ENCODE data around the gene S100A5.

The S100A5 gene

GRCh38 chr1:153552335-153552734, 11.6 kb upstream of the S100A5 start:
- TF ChIP-seq, protein P1, sequence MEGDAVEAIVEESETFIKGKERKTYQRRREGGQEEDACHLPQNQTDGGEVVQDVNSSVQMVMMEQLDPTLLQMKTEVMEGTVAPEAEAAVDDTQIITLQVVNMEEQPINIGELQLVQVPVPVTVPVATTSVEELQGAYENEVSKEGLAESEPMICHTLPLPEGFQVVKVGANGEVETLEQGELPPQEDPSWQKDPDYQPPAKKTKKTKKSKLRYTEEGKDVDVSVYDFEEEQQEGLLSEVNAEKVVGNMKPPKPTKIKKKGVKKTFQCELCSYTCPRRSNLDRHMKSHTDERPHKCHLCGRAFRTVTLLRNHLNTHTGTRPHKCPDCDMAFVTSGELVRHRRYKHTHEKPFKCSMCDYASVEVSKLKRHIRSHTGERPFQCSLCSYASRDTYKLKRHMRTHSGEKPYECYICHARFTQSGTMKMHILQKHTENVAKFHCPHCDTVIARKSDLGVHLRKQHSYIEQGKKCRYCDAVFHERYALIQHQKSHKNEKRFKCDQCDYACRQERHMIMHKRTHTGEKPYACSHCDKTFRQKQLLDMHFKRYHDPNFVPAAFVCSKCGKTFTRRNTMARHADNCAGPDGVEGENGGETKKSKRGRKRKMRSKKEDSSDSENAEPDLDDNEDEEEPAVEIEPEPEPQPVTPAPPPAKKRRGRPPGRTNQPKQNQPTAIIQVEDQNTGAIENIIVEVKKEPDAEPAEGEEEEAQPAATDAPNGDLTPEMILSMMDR (IDR thresholded peaks at IDR 0.05), result no peak

GRCh38 chr1:153550827-153551500, 10.2 kb upstream of the S100A5 start:
- TF ChIP-seq, protein P1 (IDR thresholded peaks at IDR 0.05), result no peak

- TF ChIP-seq, protein P1 (IDR thresholded peaks at IDR 0.05), result no peak
Measured at GRCh38 chr1:153550398-153550758, 9.6 kb upstream of the S100A5 start.

GRCh38 chr1:153549741-153550397, 9.1 kb upstream of the S100A5 start:
- TF ChIP-seq, protein P1 (IDR thresholded peaks at IDR 0.05), result no peak

DNA sequence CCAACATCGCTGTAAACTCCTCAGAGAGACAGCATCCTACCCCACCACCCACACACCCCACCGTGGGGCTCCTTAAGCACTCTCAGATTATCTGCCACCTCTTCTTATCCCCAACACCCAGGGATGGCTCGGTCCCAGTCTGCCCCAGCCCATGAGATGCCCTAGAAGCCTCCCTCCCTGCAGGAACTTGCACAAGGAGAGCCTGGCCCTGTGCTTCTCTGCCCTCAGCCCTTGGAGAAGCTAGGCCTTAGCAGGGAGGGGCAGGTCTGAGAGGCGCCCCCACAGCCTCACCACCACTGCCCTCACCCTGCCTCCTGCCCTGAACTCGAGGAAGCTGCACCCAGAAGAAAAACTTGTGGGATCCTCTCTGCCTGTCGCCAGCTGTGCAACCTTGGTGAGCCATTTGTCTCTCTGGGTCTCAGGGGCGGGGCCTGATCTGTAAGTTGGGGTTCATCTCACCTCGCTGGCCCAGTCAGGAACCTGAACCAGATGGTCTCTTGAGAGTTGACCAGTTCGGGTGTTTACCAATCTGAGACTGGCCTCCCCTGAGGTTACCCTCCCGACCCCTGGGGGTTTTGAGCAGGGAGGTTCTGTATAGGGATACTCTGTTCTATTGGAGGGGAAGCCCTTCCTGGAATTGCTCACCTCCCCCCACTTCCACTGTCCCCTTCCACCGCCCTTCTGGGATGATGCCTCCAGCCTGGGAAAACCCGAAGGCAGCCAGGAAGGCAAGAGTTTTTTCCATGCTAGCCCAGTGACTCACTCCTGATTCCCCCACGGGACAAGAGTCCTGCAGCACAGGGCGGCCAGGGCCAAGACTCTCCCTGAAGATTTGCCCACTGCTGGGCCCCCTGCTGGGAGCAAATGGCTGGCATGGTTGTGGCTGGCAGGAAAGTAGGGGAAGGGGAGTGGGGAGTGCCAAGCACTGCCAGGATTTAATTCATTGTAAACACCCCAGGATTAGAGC, 8.3 kb upstream of the S100A5 start, which contains the start of gene S100A3:
TSS of gene S100A3 (minus strand) at position 537 of the 967 bp plus-strand sequence. CDS start 773 bp downstream, outside the sequence.
- TF ChIP-seq, protein P1 (IDR thresholded peaks at IDR 0.05), result no peak

DNA sequence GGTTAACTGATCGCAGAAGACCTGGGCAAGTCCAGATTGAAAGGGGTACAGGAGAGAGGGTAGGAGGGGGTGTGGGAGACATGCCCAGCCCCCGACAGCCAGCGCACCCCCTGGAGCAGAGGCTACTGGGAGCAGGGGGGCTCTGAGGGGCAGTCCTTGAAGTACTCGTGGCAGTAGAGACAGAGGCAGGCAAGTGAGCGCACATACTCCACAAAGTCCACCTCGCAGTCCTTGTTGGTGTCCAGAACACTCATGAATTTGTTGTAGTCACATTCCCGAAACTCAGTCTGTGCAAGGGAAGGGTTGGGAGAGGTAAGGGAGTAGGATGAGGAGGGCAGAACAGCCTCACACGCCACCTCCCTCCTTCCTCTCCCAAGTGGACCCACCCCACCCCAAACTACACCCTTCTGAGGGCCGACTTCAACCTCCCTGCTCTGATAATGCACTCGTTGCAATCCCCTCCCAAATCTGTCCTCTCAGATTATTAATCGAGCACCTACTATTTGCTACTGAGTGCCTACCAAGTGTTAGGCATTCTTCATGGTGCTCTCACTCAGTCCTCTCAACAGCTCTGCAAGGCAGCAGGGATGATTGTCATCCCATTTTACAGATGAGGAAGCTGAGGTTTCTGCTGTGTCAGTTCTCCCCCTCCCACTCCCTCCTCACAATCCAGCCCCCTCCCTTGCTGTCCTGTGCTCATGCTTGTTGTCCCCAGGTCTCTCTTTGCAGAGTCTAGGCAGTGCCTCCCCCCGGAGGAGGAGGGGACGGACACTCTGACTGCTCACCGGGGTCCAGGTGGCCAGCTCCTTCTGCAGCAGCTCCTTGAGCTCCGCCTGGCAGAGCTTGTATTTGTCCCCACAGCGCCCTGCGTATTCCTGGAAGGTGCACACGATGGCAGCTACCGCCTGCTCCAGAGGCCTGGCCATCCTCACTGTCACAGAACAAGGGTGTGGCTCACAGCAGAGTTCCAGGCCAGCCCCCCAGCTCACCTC, 7.1 kb upstream of the S100A5 start:
- TF ChIP-seq, protein P1 (IDR thresholded peaks at IDR 0.05), result no peak

Data from LNCAP (cell line).